Measurements from ENCODE around the gene GMPR. TPM values are rescaled to one million over a fixed set of nuclear protein-coding genes. Genes with fewer than 3 reads are reported as not detected.
"Not testable (repeated sequence)": the region's sequence is repeated elsewhere in the genome, so short reads cannot be mapped to it uniquely, and the experiment has no call there.

GMPR gene
- total RNA-seq, 1 experiment from 2014 or later: 24.0 TPM

GRCh38 chr6:16269442-16270070, 31.2 kb downstream of the GMPR start:
- H3K4me3 ChIP-seq (replicated peaks in 1 of 2; ENCODE audit: low read depth in 1 of 2, low read length in 2 of 2); H3K36me3 ChIP-seq (ENCODE audit: control insufficient read depth in 1 of 2, insufficient read depth in 2 of 2, low read length in 2 of 2); CTCF ChIA-PET; H3K4me2 ChIP-seq (ENCODE audit: low read length); H3K27me3 ChIP-seq (ENCODE audit: insufficient read depth, low read length); H3K9ac ChIP-seq (ENCODE audit: low read length); H4K20me1 ChIP-seq (ENCODE audit: insufficient read depth); H3K4me1 ChIP-seq (ENCODE audit: control insufficient read depth in 1 of 2, insufficient read depth in 2 of 2, low read length in 2 of 2); DNase-seq (ENCODE audit: low read depth, low spot score); H3K27ac ChIP-seq (ENCODE audit: low read depth, low read length); intact Hi-C loops (cut with micrococcal nuclease); POLR2A ChIA-PET; H3K9me2 ChIP-seq (ENCODE audit: insufficient read depth); H3K79me2 ChIP-seq (ENCODE audit: insufficient read depth, low read length); BruUV-seq (replicated peaks); ATAC-seq; H2AFZ ChIP-seq (ENCODE audit: low read depth, low read length, poor library complexity, severe bottlenecking); H3K9me3 ChIP-seq (ENCODE audit: control insufficient read depth in 1 of 2, insufficient read depth in 1 of 2, low read depth in 1 of 2, low read length in 2 of 2): not testable (repeated sequence)
- RAD21 ChIA-PET (ENCODE audit: low non-redundant PET in 1 of 2, low total read pairs in 2 of 2, uncharacterized antibody in 2 of 2, unreplicated experiment in 2 of 2): interaction anchor here in 1 of 2 experiments (1.1 kb wide), 1 partner anchor 8 kb away, joined by 3 read pairs; no protein-coding TSS in a partner anchor

- H3K9me3 ChIP-seq (ENCODE audit: control insufficient read depth in 1 of 2, insufficient read depth in 1 of 2, low read depth in 1 of 2, low read length in 2 of 2): no peaks in the 10 kb centered on the region
- H3K9ac ChIP-seq (ENCODE audit: low read length): no peak overlapping the region
- H3K4me2 ChIP-seq (ENCODE audit: low read length): no peak overlapping the region
- BruUV-seq (replicated peaks): no TSS peak
- H2AFZ ChIP-seq (ENCODE audit: low read depth, low read length, poor library complexity, severe bottlenecking): no peak overlapping the region
- no peak overlapping the region for H3K27ac ChIP-seq (ENCODE audit: low read depth, low read length)
- POLR2A ChIA-PET: no interaction called here
- no peak overlapping the region for H3K4me3 ChIP-seq (replicated peaks in 1 of 2; ENCODE audit: low read depth in 1 of 2, low read length in 2 of 2)
- H4K20me1 ChIP-seq (ENCODE audit: insufficient read depth): no peaks in the 10 kb centered on the region
- no peaks in the 10 kb centered on the region for H3K9me2 ChIP-seq (ENCODE audit: insufficient read depth)
- peaks cover 0 to 2% of the 10 kb centered on the region in 2 experiments; a peak in 1 of 4 replicates for H3K4me1 ChIP-seq (ENCODE audit: control insufficient read depth in 1 of 2, insufficient read depth in 2 of 2, low read length in 2 of 2)
- no peak for DNase-seq (ENCODE audit: low read depth, low spot score)
- TF ChIP-seq EGR1 (IDR thresholded peaks at IDR 0.05; ENCODE audit: low read depth) (no peak), SRF (IDR thresholded peaks at IDR 0.05; ENCODE audit: low read depth) (no peak), MAX (IDR thresholded peaks at IDR 0.05) (no peak), ZFX (IDR thresholded peaks at IDR 0.05) (no peak), POLR2A (IDR thresholded peaks at IDR 0.05; ENCODE audit: borderline replicate concordance, extremely low read depth, insufficient read depth, insufficient read length) (no peak), SIN3A (IDR thresholded peaks at IDR 0.05; ENCODE audit: low read depth) (no peak), ELF1 (IDR thresholded peaks at IDR 0.05; ENCODE audit: borderline replicate concordance, low read depth) (no peak)
- RAD21 ChIA-PET (ENCODE audit: low non-redundant PET in 1 of 2, low total read pairs in 2 of 2, uncharacterized antibody in 2 of 2, unreplicated experiment in 2 of 2): no interaction called here
- CTCF ChIA-PET: no interaction called here
- H3K36me3 ChIP-seq (ENCODE audit: control insufficient read depth in 1 of 2, insufficient read depth in 2 of 2, low read length in 2 of 2): no peaks in the 10 kb centered on the region
- no peaks in the 10 kb centered on the region for H3K79me2 ChIP-seq (ENCODE audit: insufficient read depth, low read length)
- ATAC-seq: no peak
- no peaks in the 10 kb centered on the region for H3K27me3 ChIP-seq (ENCODE audit: insufficient read depth, low read length)
- intact Hi-C loops (cut with micrococcal nuclease): no loop called here
Measured at GRCh38 chr6:16270178-16270794, 31.9 kb downstream of the GMPR start.
